ENCODE data around the gene RFLNA.

DNA sequence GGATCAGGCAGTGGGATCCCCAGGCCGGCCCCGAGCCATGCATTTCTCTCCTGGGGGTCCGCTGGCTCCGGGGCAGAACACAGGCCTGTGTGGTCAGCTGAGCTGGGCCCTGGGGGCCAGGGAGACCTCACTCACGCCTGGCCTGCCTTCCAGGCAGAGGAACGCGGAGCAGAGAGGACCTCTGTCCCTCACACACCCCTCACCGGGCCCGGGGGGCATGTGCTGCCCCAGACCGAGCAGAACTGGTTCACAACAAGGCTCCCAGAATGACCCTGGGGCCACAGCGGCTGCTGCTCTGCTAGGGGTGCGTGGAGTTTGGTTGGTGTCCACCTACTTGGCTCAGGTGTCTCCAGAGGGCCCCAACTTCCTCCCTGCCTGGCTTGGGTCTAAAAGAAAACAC, 33.0 kb upstream of the RFLNA start:
- TF ChIP-seq, protein P1, sequence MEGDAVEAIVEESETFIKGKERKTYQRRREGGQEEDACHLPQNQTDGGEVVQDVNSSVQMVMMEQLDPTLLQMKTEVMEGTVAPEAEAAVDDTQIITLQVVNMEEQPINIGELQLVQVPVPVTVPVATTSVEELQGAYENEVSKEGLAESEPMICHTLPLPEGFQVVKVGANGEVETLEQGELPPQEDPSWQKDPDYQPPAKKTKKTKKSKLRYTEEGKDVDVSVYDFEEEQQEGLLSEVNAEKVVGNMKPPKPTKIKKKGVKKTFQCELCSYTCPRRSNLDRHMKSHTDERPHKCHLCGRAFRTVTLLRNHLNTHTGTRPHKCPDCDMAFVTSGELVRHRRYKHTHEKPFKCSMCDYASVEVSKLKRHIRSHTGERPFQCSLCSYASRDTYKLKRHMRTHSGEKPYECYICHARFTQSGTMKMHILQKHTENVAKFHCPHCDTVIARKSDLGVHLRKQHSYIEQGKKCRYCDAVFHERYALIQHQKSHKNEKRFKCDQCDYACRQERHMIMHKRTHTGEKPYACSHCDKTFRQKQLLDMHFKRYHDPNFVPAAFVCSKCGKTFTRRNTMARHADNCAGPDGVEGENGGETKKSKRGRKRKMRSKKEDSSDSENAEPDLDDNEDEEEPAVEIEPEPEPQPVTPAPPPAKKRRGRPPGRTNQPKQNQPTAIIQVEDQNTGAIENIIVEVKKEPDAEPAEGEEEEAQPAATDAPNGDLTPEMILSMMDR (IDR thresholded peaks at IDR 0.05), result no peak
- TF ChIP-seq POLR2A (IDR thresholded peaks at IDR 0.05), result no peak
